ENCODE data around the gene TENM3.
"Not testable (repeated sequence)": the region's sequence is repeated elsewhere in the genome, so short reads cannot be mapped to it uniquely, and the experiment has no call there.

Gene TENM3

DNA sequence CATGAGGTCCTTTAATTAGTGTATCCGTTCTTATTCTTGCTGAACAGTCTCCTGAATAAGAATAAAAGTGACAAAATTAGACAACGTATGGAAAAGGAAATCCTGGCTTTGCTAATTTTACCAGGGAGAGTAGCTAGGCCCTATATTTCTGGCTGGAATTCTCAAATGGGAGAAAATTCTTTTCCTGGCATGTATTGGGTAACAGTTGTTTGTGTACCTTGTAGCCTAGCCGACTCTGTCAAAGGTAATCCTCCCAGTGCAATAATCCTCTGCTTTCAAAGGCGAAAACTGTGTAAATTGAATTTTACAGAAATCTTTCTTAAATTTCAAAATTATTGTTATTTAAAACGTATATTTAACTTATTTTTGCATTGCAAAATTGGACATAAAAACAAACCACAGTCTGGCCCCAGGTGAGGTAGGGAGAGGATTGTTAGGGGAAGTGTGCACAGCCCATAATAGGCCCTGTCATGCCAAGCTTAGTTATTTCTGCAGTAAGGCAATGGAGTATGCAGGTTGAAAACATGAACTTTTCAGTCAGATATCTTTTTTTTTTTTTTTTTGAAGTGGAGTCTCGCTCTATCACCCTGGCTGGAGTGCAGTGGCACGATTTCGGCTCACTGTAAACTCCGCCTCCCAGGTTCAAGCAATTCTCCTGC is 18.9 kb upstream of the TENM3 start:
- no peak for DNase-seq
- in situ Hi-C loops (cut with HindIII; ENCODE audit: low pct_ligation_motif_present, low pct_unique_long_range_greater_than_20kb, low sequenced_read_pairs), result no loop called here

DNA sequence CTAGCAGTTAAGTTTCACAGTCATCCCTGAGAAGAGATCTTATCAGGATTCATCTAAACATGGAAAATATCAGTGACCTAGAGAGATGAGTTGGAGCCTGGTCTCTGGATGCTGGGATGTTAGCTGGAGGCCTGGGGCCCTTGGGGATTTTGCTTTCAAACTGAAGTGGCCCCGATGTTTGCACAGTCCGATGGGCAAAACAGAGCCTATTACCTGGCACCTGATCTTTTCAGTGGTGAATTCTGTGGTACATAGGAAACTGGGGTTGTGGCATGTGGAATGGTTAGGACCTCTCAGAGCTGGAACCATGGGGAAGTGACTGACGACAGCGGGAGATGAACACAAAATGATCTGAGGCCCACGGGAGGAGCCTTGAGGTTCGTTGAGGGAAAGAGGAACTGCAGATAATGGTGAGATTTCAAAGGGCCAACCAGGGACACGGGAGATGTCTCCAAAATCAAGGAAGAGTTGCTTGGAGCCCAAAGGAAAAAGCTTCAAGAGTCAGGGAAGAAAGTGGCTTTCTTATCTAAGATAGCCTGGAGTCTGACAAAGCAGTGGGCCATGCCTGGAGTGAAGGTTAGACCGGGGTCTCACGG is 17.8 kb upstream of the TENM3 start:
- no peak for DNase-seq
- in situ Hi-C loops (cut with HindIII; ENCODE audit: low pct_ligation_motif_present, low pct_unique_long_range_greater_than_20kb, low sequenced_read_pairs), result no loop called here

DNA sequence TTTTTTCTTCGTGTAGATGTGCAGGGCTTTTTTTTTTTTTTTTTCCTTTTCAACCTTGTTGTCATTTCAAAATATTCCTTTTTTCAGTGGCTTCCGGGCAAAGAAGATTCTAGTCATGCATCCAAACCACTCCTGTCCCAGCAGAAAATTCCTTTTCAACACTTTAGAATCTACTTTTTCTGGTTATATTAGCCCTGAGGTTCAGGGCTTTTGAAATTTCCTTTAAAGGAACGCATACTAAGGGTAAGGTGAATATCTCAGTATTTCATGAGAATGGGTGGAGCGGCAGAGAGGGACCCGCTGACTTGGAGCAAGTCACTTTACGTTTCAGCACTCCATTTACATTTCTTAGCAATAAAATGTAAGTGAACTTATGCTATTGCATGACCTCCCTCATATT is 15.6 kb upstream of the TENM3 start:
- in situ Hi-C loops (cut with HindIII; ENCODE audit: low pct_ligation_motif_present, low pct_unique_long_range_greater_than_20kb, low sequenced_read_pairs), result no loop called here
- no peak for DNase-seq

DNA sequence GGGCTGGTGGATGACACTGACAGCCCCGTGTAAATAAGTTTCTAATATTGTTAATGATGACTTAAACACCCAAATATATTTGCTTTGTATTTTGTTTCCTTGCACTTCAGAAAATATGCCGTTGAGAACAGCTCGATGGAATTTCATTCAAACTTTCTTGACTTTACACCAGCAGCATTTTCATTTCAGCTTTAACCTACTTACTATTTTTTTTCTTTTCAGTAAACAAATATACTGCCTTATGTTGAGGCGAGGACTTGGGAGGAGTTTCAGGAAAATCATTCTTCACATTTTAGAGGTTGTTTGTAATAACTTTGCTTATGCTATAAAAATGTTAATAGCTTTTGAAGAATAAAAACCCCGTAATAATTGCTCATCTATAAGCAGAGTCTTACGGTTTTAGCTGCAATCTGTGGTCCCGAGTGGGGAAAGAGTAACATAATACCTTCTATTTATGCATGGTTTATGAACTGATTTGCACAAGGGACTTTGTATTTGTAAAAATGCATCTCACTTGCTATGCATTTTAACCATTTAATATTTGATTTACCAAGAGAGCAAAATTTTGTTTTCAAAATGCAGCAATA is 14.1 kb upstream of the TENM3 start:
- DNase-seq, result no peak
- in situ Hi-C loops (cut with HindIII; ENCODE audit: low pct_ligation_motif_present, low pct_unique_long_range_greater_than_20kb, low sequenced_read_pairs), result no loop called here

DNA sequence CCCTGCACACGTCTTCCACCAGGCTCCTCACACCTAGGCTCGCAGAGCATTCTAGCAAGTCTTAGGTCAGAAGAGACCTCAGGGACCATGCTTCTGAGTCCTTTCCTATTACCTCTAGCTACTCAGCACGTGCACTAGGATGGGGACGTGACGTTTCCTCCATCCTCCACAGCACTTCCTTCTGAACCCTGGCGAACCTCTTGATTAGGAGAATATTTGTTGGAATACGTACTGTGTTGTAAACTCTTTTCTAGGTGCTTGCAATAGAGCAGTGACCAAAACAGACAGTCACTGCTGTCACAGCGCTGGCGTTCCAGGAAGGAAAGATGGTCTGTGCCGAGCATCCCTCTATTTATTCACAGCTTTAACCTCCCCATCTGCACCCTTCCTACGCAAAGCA is 12.9 kb upstream of the TENM3 start:
- DNase-seq, result no peak
- in situ Hi-C loops (cut with HindIII; ENCODE audit: low pct_ligation_motif_present, low pct_unique_long_range_greater_than_20kb, low sequenced_read_pairs), result no loop called here

DNA sequence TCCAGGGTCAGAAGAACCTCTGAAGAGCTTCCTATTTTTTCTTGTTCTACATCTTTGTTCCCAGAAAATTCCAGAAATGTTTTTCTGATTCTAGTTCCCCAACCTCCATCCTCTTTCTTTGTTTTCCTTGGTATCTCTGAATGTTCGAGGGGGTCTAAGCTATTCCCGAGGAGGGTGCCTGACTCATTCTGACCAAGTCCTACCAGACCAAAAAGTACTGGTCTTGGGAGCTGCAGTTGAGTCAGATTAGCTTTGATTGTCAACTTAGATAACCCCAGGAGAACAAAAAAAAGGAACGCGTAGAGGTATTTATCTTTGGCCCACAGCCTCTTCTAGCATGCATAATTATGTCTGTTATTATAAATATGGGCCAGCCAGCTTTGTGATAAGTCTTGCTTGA is 12.1 kb upstream of the TENM3 start:
- no peak for DNase-seq
- in situ Hi-C loops (cut with HindIII; ENCODE audit: low pct_ligation_motif_present, low pct_unique_long_range_greater_than_20kb, low sequenced_read_pairs), result no loop called here

DNA sequence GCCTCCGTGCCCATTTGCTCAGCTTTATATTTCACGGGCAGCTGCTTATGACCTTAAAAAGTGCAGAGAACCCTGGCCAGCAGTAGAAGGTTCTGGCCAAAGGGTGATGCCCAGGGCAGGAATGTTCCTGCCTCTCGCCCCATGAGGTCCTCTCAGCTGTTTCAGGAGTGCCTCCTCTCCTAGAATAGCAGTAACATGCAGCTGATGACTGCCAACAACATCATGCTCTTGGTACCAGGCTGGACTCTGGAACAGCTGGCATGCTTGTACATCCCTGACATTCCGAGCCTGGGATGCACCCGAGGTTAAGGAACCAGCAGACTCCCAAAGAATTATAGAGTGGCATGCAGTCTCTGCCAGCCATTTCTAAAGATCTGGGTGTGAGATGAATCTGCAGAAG is 11.7 kb upstream of the TENM3 start:
- in situ Hi-C loops (cut with HindIII; ENCODE audit: low pct_ligation_motif_present, low pct_unique_long_range_greater_than_20kb, low sequenced_read_pairs), result no loop called here
- no peak for DNase-seq

DNA sequence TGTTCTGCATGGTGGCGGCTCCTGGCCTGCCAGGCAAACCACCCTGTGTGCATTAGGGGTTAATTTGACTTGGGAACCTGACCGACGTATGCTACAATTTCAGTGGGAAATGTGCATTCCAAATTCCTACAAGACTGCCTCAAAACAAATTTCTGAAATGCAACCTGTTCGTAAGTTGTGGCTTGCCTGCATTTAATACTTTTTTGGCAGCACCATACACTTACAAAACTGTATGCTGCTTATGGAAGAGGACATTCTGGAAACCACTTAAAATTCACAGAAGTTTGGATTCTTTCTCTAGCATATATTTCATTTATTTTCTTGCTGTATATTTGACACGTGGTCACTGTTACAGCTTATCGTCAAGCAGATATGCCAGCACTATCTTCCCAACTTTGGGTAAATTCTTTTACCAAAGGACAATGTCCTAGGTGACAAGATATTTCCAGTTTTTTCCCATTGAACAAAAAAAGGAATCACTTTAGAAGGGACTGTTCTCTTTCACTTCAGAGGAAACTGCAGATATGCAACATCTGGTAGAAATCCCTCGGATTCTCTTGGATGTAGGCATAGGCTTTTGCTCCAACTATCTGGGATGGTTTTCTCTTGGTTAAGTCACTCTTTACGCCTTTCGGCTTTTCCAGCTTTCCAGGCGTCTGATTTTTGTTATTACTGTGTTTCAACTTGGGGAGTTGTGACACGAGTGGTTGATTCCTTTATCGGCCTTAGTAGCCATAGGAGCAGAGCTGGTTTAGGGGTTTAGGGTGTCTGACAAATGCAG is 9.7 kb upstream of the TENM3 start:
- in situ Hi-C loops (cut with HindIII; ENCODE audit: low pct_ligation_motif_present, low pct_unique_long_range_greater_than_20kb, low sequenced_read_pairs), result no loop called here
- DNase-seq, result no peak

DNA sequence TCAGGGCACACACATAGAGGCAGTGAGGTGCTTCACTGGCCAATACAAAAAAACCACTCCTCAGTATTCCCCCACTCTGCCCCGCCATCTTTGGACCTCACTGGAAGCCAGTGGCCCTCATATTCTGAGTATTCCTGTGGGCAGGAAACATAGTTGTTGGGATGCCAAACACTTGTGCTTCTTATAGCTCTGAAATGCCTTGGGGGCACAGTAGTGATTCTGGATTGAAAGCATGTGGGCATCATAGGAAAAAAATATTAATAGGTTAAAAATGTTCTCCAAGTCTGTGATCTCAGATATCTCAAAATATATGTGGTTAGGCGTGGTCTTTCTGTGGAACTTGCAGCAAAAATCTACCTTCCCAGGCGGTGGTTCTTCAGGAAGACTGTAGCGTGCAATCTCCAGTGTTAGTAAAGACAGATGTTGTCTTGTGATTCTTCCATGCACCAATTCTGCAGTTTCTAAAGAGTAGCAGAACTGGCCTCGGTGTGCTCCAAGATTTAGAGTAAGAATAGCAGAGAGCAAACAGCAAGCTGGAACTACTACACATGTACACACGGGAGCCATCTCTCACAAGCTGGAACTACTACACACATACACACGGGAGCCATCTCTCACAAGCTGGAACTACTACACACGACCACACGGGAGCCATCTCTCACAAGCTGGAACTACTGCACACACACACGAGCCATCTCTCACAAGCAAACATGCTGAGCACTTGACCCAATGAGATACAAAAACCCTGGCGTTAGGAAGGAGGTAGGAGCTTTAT is 8.0 kb upstream of the TENM3 start:
- DNase-seq, result no peak
- in situ Hi-C loops (cut with HindIII; ENCODE audit: low pct_ligation_motif_present, low pct_unique_long_range_greater_than_20kb, low sequenced_read_pairs), result no loop called here

DNA sequence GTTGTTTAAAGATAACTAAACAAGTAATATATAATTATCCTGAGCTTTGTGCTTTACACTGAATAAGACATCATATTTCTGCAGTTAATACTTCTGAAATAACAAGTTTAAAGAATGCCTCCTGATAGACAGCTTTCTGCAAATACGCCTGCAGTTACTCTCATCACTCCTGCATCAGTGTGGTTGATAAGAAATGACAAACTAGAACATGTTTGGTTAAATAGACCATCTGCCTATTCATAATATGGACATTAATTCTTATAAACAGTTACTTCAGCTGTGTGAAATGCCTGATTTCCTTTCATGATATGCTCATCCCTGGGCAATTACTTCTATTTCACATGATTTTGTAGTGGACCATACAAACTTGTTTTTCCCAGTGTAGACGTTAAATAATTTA is 7.0 kb upstream of the TENM3 start:
- in situ Hi-C loops (cut with HindIII; ENCODE audit: low pct_ligation_motif_present, low pct_unique_long_range_greater_than_20kb, low sequenced_read_pairs), result no loop called here

DNA sequence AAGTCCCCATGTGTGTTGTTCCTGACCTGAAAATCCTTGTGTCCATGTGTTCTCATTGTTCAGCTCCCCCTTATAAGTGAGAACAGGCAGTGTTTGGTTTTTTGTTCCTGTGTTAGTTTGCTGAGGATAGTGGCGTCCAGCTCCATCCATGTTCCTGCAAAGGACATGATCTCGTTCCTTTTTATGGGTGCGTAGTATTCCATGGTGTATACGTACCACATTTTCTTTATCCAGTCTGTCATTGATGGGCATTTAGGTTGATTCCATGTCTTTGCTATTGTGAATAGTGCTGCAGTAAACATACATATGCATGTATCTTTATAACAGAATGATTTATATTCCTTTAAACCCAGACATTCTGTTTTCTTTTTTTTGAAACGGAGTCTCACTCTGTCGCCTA is 6.2 kb upstream of the TENM3 start:
- in situ Hi-C loops (cut with HindIII; ENCODE audit: low pct_ligation_motif_present, low pct_unique_long_range_greater_than_20kb, low sequenced_read_pairs); DNase-seq: not testable (repeated sequence)

More for the DNA sequence above, 7.0 kb upstream of the TENM3 start:
- DNase-seq, result no peak

DNA sequence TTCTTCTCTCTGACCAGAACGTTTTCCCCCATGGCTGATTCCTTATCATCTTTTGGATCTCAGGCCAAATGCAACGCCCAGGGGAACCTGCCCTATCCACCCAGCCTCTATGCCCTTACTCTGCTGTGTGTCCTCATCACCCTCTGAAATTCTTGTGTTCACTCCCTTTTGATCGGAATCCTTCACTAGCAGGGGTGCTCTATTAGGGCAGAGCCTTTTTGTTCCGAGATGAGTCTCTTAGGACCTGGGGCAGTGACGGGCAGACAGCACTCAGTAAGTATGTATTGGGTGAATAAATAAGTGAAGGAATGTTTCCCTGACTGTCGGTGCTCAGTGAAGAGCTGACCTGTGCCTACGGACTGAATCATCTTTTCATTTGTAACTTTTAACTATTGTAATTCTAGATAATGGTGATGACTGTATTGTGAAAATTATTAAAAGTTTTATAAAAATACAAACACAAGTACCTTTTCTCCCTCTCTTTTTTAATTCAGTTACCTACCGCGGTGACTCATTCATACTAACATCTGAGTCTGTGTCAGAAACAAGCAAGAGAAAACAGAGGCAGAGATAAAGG is 4.8 kb upstream of the TENM3 start:
- DNase-seq, result peak; percentile 52
- in situ Hi-C loops (cut with HindIII; ENCODE audit: low pct_ligation_motif_present, low pct_unique_long_range_greater_than_20kb, low sequenced_read_pairs), result no loop called here

DNA sequence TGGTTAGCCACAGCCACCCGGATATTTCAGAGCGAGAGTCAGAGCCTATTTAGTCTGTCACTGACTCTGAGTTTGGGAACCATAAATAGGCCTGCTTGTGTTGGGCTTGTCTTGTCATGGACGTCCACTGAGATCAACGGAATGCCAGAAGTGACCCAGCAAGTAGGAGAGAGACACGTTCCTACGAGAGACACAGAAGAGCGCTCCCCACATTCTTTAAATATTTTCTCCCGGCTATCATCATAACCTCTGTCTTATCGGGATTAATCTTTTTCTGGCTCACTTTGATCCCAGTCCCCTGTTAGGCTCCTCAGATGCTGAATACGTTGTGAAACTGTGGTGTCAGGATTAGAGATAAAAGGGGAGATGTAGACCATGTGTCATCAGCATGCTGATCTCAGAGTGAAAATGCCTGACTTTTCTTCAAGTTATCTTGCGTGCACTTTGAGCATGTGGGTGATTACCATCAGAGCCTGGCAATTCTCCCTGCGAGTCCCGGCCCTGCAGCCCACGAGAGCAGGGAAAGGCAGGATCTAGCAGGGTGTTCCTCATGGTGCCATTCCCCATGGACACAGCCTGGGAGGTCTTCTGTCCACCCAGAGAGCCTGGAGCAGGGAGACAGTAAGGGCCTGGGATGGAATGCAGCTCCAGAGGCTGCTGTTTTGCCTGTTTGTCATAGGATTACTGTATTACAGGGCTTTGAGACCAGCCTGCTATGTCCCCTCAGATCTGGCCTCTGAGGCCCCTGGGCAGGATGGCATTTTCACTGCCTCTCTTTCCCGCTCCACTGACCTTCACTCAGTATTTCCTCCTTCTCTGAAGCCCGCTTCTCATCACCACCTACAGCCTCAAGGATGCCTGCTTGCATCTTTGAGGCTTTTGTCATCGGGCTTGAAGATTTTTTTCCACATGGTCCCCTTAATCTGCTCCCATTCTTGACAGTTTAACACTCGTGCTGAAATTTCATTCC is 2.8 kb upstream of the TENM3 start:
- peak; percentile 83 for DNase-seq
- in situ Hi-C loops (cut with HindIII; ENCODE audit: low pct_ligation_motif_present, low pct_unique_long_range_greater_than_20kb, low sequenced_read_pairs), result no loop called here

DNA sequence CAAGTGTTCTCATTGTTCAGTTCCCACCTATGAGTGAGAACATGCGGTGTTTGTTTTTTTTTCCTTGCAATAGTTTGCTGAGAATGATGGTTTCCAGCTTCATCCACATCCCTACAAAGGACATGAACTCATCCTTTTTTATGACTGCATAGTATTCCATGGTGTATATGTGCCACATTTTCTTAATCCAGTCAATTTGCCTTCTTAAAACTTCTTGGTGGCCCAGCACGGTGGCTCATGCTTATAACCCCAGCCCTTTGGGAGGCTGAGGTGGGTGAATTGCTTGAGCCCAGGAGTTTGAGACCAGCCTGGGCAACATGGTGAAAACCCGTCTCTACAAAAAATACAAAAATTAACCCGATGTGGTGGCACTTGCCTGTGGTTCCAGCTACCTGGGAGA is 942 bp upstream of the TENM3 start:
- in situ Hi-C loops (cut with HindIII; ENCODE audit: low pct_ligation_motif_present, low pct_unique_long_range_greater_than_20kb, low sequenced_read_pairs); DNase-seq: not testable (repeated sequence)

DNA sequence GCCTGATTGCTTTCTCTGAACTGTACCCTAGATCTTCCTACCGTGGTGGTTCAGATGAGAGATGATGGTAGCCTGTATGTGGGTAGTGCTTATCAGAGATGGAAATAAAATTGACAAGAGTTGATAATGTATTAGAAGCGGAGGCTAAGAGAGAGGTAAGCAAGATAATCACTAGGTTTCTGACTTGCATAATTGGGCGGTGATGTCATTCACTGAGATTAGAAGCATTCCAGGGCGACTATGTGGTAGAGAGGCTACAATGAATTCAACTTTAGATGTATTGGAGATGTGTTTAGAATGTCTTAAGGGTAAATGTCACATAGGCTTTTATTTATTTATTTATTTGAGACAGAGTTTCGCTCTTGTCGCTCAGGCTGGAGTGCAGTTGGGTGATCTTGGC is 415 bp upstream of the TENM3 start:
- peak; percentile 25 for DNase-seq
- in situ Hi-C loops (cut with HindIII; ENCODE audit: low pct_ligation_motif_present, low pct_unique_long_range_greater_than_20kb, low sequenced_read_pairs), result no loop called here

DNA sequence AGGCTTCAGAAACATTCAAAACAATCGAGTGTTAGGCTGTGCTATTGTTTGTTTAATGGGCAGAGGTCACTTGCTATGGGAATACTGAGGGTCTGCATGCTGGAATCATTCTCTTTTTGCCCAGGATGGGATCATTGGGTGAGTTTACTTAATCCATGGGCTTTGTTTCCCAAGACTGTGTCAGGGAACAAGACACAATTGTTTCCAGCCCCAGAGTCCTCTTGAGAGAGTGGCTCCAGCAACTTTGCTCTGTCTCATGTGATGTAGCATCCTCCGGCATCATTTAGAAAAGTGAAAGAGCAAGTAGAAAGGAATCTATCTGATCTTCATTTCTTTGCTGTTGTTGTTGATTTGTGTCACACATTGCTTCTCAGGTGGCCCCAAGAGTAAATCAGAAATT is 1.8 kb downstream of the TENM3 start:
- peak; percentile 16 for DNase-seq
- in situ Hi-C loops (cut with HindIII; ENCODE audit: low pct_ligation_motif_present, low pct_unique_long_range_greater_than_20kb, low sequenced_read_pairs), result no loop called here

DNA sequence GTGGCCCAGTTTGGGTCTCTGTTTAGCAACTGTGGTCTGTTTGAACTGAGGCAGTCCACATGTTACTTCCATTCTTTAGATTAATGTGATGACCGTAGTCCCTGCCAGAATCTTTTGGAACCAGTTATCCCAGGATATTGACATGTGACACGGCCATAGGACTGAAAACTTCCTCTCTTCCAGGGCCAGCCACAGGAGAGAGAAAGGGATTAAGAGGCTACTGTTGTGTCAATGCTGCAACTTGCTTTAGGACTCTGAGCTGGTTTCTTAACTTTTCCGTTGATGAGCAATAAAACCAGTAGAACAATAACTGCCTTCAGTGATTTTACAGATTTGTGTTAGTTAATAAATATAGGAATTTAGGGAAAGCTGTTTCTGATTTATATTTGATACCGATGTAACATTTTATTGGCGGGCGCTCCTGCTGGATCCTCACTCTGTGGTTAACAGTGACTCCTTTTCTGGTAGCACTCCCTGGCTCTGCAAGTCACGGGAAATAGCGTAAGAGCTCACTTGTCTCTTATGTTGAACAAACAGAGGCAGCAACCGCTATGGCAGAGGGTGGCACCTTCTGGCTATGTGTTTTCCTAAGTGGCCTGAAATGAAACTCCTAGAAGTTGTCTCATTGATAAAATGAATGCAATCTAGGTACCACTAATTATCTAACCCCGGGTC is 2.5 kb downstream of the TENM3 start:
- in situ Hi-C loops (cut with HindIII; ENCODE audit: low pct_ligation_motif_present, low pct_unique_long_range_greater_than_20kb, low sequenced_read_pairs), result no loop called here

More for the DNA sequence above, 2.5 kb downstream of the TENM3 start:
- DNase-seq, result peak; percentile 82
